Gastroesophageal sphincter (tissue), 3 donors: ENCODE data around the gene RAB11FIP2.

ENCODE experiments used
- CTCF ChIP-seq, 4 experiments: fragments of 200-600 bp in 2 of 4; fragments of 450-650 bp in 2 of 4; sonication (generic) in 1 of 4; IDR thresholded peaks; one replicate each; pipeline ENCODE4 v1.5.1; 2017 to 2019; ENCODE audit warnings: antibody characterized with exemption in 4 of 4, mild to moderate bottlenecking in 2 of 4, moderate library complexity in 2 of 4
- POLR2A ChIP-seq, 2 donors: fragments of 450-650 bp; IDR thresholded peaks; one replicate each; pipeline ENCODE4 v1.6.1; 2017; ENCODE audit warnings: antibody characterized with exemption in 2 of 2, mild to moderate bottlenecking in 2 of 2, moderate library complexity in 1 of 2

GRCh38 chr10:118092209-118092608 lies 45.5 kb upstream of the RAB11FIP2 start:
- TF ChIP-seq CTCF (IDR thresholded peaks at IDR 0.05) = no peak
- TF ChIP-seq POLR2A (IDR thresholded peaks at IDR 0.05) = no peak
